Umbilical cord (tissue), 2 donors: ENCODE results near the gene FJX1. TPM values are rescaled to one million over a fixed set of nuclear protein-coding genes. Genes with fewer than 3 reads are reported as not detected.

Source experiments
- DNase-seq: peaks from one replicate; pipeline ENCODE4 v3.0.0-alpha.2; 2015; ENCODE audit warnings: low spot score
- total RNA-seq: library from RNA; depleted of rRNA; stranded (reverse); fragments of >200 nt; gene quantifications from one replicate; pipeline ENCODE4 v1.2.3, GENCODE V29; 2014; ENCODE audit warnings: low replicate concordance; ENCODE audit not compliant: insufficient read depth

FJX1 gene
- total RNA-seq, result 8.4 TPM

- peak; percentile 86 for DNase-seq
Measured at GRCh38 chr11:35617687-35618496, at the start of gene FJX1. TSS of gene FJX1 (plus strand) at chr11:35618460. CDS start at chr11:35618637, 177 bp downstream.

GRCh38 chr11:35571696-35572095, 46.6 kb upstream of the FJX1 start:
- DNase-seq, result no peak

GRCh38 chr11:35579557-35580396, 38.5 kb upstream of the FJX1 start:
- no peak for DNase-seq

GRCh38 chr11:35580397-35580781, 37.9 kb upstream of the FJX1 start:
- DNase-seq, result no peak

GRCh38 chr11:35582033-35582432, 36.2 kb upstream of the FJX1 start:
- no peak for DNase-seq

GRCh38 chr11:35583126-35583525, 35.1 kb upstream of the FJX1 start:
- DNase-seq, result no peak

GRCh38 chr11:35583843-35584242, 34.4 kb upstream of the FJX1 start:
- DNase-seq, result no peak

GRCh38 chr11:35584321-35584720, 33.9 kb upstream of the FJX1 start:
- no peak for DNase-seq

- no peak for DNase-seq
Measured at GRCh38 chr11:35585416-35585815, 32.8 kb upstream of the FJX1 start.

GRCh38 chr11:35586222-35586621, 32.0 kb upstream of the FJX1 start:
- DNase-seq, result no peak

GRCh38 chr11:35587972-35588371, 30.3 kb upstream of the FJX1 start:
- DNase-seq, result no peak

GRCh38 chr11:35588627-35589026, 29.6 kb upstream of the FJX1 start:
- no peak for DNase-seq

GRCh38 chr11:35589281-35589680, 29.0 kb upstream of the FJX1 start:
- no peak for DNase-seq

- no peak for DNase-seq
Measured at GRCh38 chr11:35590412-35590811, 27.8 kb upstream of the FJX1 start.

GRCh38 chr11:35593143-35593542, 25.1 kb upstream of the FJX1 start:
- DNase-seq, result no peak

- no peak for DNase-seq
Measured at GRCh38 chr11:35594680-35595079, 23.6 kb upstream of the FJX1 start.

GRCh38 chr11:35598254-35599125, 19.8 kb upstream of the FJX1 start:
- DNase-seq, result no peak

GRCh38 chr11:35600331-35600838, 17.9 kb upstream of the FJX1 start:
- DNase-seq, result no peak

- DNase-seq, result no peak
Measured at GRCh38 chr11:35602160-35602793, 16.0 kb upstream of the FJX1 start.

- DNase-seq, result no peak
Measured at GRCh38 chr11:35602979-35603378, 15.3 kb upstream of the FJX1 start.

- peak; percentile 95 for DNase-seq
Measured at GRCh38 chr11:35605706-35606105, 12.6 kb upstream of the FJX1 start.
